Fibroblast of mammary gland (primary cell): ENCODE measurements around the gene NUP205.

ENCODE experiments used
- DNase-seq: peaks from one replicate; pipeline ENCODE4 v3.0.0-alpha.2; 2010; ENCODE audit warnings: low read depth
- H3K4me3 ChIP-seq: 2 replicates; pipeline ENCODE4 v1.5.1; 2011; ENCODE audit warnings: low read depth, mild to moderate bottlenecking, low read length, moderate library complexity; ENCODE audit not compliant: control insufficient read depth
- CTCF ChIP-seq: conservative IDR thresholded peaks from 2 replicates; pipeline ENCODE4 v1.5.1; 2011; ENCODE audit warnings: low read depth, low read length, inconsistent platforms; ENCODE audit not compliant: control insufficient read depth, insufficient read depth

NUP205 gene

GRCh38 chr7:135602304-135602703, 44.6 kb downstream of the NUP205 start:
- peak; percentile 36 for DNase-seq
- H3K4me3 ChIP-seq = no peak overlapping the region
- TF ChIP-seq CTCF = no peak

GRCh38 chr7:135616136-135616535, 58.4 kb downstream of the NUP205 start:
- no peak for TF ChIP-seq CTCF
- DNase-seq = no peak
- no peak overlapping the region for H3K4me3 ChIP-seq

GRCh38 chr7:135617781-135618180, 60.1 kb downstream of the NUP205 start:
- no peak overlapping the region for H3K4me3 ChIP-seq
- TF ChIP-seq CTCF = no peak
- DNase-seq = no peak

GRCh38 chr7:135618510-135618909, 60.8 kb downstream of the NUP205 start:
- DNase-seq = no peak
- no peak overlapping the region for H3K4me3 ChIP-seq
- TF ChIP-seq CTCF = no peak

- no peak for DNase-seq
- H3K4me3 ChIP-seq = no peak overlapping the region
- no peak for TF ChIP-seq CTCF
These were observed 62.7 kb downstream of the NUP205 start for GRCh38 chr7:135620447-135620846.

GRCh38 chr7:135620980-135621850, 63.5 kb downstream of the NUP205 start:
- DNase-seq = peak; percentile 88
- TF ChIP-seq CTCF = peak; percentile 87
- no peak overlapping the region for H3K4me3 ChIP-seq
